K562 (cell line): ENCODE measurements around the gene PDE6H.

Experiments
- BHLHE40 ChIP-seq: IDR thresholded peaks from 2 replicates; pipeline ENCODE4 v1.6.1; 2011; ENCODE audit warnings: low read length, improper control_type of control experiment
- CTCF ChIP-seq, 3 experiments: IDR thresholded peaks in 2 of 3; conservative IDR thresholded peaks in 1 of 3; 2 replicates each; pipeline ENCODE4 v1.5.1; 2011 to 2012; ENCODE audit warnings: low read length in 3 of 3, mild to moderate bottlenecking in 3 of 3, control low read depth in 2 of 3, improper control_type of control experiment in 1 of 3, inconsistent platforms in 1 of 3, low read depth in 1 of 3, mixed read lengths in 1 of 3, moderate library complexity in 1 of 3; ENCODE audit not compliant: insufficient read depth in 2 of 3
- DPF2 ChIP-seq: fragments of 450-650 bp; IDR thresholded peaks from 2 replicates; pipeline ENCODE4 v1.6.1; 2016
- FOXJ3 ChIP-seq: sonication (generic); formaldehyde crosslinking; IDR thresholded peaks from 2 replicates; pipeline ENCODE4 v1.4.0; 2020; ENCODE audit warnings: mild to moderate bottlenecking, missing genetic modification reagents
- HOXB6 ChIP-seq: fragments of 250-450 bp; sonication (Bioruptor Pico); IDR thresholded peaks from 2 replicates; pipeline ENCODE4 v1.5.1; 2022; ENCODE audit warnings: mild to moderate bottlenecking, borderline replicate concordance
- KAT7 ChIP-seq: sonication (generic); formaldehyde crosslinking; IDR thresholded peaks from 2 replicates; pipeline ENCODE4 v1.8.0; 2022; ENCODE audit warnings: missing genetic modification reagents, mild to moderate bottlenecking, borderline replicate concordance
- KDM5B ChIP-seq: fragments of 200-600 bp; sonication (generic); IDR thresholded peaks from 2 replicates; pipeline ENCODE4 v1.6.1; 2012; ENCODE audit warnings: low read depth, mild to moderate bottlenecking, moderate library complexity, low read length, control low read depth, inconsistent platforms; ENCODE audit not compliant: insufficient replicate concordance
- SP1 ChIP-seq: sonication (generic); formaldehyde crosslinking; IDR thresholded peaks from 2 replicates; pipeline ENCODE4 v1.8.1; 2022; ENCODE audit warnings: mild to moderate bottlenecking, missing genetic modification reagents
- ZNF24 ChIP-seq: fragments of 450-650 bp; IDR thresholded peaks from 2 replicates; pipeline ENCODE4 v1.6.1; 2016
- ZZZ3 ChIP-seq: fragments of 450-650 bp; IDR thresholded peaks from 2 replicates; pipeline ENCODE4 v1.6.1; 2016; ENCODE audit warnings: antibody characterized with exemption, mild to moderate bottlenecking, moderate library complexity
- TF ChIP-seq, protein P1 (sequence below): sonication (generic); formaldehyde crosslinking; IDR thresholded peaks from 2 replicates; pipeline ENCODE4 v1.9.0; 2022; ENCODE audit warnings: mild to moderate bottlenecking, missing genetic modification reagents
- TF ChIP-seq, protein P2 (sequence below): IDR thresholded peaks from 2 replicates; pipeline ENCODE4 v1.6.1; 2012; ENCODE audit warnings: low read depth, low read length, improper control_type of control experiment, borderline replicate concordance

- TF ChIP-seq CTCF (IDR thresholded peaks at IDR 0.05 in 2 of 3, conservative IDR thresholded peaks at IDR 0.05 in 1 of 3; ENCODE audit: insufficient read depth in 2 of 3, low read depth in 1 of 3, low read length in 3 of 3) (no peak), SP1 (CRISPR knock-in tag) (no peak), ZNF24 (no peak), DPF2 (no peak), KDM5B (no peak), KAT7 (no peak), HOXB6 (CRISPR knock-in tag) (no peak), ZZZ3 (no peak), BHLHE40 (no peak), FOXJ3 (CRISPR knock-in tag) (no peak)
- TF ChIP-seq, protein P1, sequence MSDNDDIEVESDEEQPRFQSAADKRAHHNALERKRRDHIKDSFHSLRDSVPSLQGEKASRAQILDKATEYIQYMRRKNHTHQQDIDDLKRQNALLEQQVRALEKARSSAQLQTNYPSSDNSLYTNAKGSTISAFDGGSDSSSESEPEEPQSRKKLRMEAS (CRISPR knock-in tag) = no peak
- TF ChIP-seq, protein P2, sequence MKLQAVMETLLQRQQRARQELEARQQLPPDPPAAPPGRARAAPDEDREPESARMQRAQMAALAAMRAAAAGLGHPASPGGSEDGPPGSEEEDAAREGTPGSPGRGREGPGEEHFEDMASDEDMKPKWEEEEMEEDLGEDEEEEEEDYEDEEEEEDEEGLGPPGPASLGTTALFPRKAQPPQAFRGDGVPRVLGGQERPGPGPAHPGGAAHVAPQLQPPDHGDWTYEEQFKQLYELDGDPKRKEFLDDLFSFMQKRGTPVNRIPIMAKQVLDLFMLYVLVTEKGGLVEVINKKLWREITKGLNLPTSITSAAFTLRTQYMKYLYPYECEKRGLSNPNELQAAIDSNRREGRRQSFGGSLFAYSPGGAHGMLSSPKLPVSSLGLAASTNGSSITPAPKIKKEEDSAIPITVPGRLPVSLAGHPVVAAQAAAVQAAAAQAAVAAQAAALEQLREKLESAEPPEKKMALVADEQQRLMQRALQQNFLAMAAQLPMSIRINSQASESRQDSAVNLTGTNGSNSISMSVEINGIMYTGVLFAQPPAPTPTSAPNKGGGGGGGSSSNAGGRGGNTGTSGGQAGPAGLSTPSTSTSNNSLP = no peak
Measured at GRCh38 chr12:14965221-14965620, 7.6 kb upstream of the PDE6H start.
